OCI-LY7 (cell line): ENCODE data around the gene SEPTIN10.

Source experiments
- CTCF ChIP-seq: fragments of 200-600 bp; sonication (generic); conservative IDR thresholded peaks from 2 replicates; pipeline ENCODE4 v1.5.1; 2014; ENCODE audit warnings: mild to moderate bottlenecking, antibody characterized with exemption, low read length, moderate library complexity, mixed read lengths
- EZH2phosphoT487 ChIP-seq: fragments of 200-600 bp; sonication (generic); IDR thresholded peaks from 2 replicates; pipeline ENCODE4 v1.6.1; 2018; ENCODE audit warnings: low read depth, borderline replicate concordance, mild to moderate bottlenecking, mixed run types, antibody characterized with exemption, low read length, moderate library complexity, mixed read lengths

- TF ChIP-seq CTCF (no peak), EZH2phosphoT487 (no peak)
These were observed 24.2 kb upstream of the SEPTIN10 start for GRCh38 chr2:109637749-109638570.
